ENCODE results near the gene AKT1S1. TPM values are rescaled to one million over a fixed set of nuclear protein-coding genes. Genes with fewer than 3 reads are reported as not detected.

The AKT1S1 gene
- total and polyA plus RNA-seq, 2 of the 13 experiments (the other 11 are each of a cell fraction or from before 2014, with no cell fraction given) = 13.5 to 27.8 TPM

DNA sequence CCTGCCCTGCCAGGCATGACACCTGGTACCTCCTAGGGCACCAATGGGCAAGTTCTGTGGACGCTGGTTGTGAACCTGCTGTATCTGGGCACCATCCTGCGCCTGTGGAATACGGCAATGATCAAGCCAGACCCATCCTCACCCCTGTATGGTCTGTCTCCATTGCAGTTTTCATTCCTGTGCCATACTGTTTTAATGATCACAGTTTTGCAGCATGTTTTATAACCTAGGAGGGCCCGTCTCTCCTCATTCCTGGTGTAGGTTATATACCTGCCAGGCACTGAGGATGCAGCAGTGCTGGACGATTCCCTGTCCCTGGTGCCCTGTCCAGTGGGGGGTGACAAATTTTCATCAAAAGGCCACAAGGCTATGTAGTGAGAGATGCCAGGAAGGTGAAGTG is 5.9 kb upstream of the AKT1S1 start:
- FAIRE-seq = no peak
- Histone ChIP-seq H3K79me2 (ENCODE audit: insufficient read depth, low read length) (peaks cover 13% of the 10 kb centered on the region), H3K4me3 (replicated peaks in 1 of 3; ENCODE audit: insufficient read depth in 1 of 3, low read depth in 2 of 3, low read length in 3 of 3) (no peak overlapping the region), H3K4me2 (ENCODE audit: low read depth, low read length) (no peak overlapping the region), H4K20me1 (ENCODE audit: insufficient read depth, low read length) (peaks cover 3% of the 10 kb centered on the region), H3K4me1 (ENCODE audit: insufficient read depth, low read length) (peaks cover 21% of the 10 kb centered on the region), H3K9me3 (ENCODE audit: low read length) (no peaks in the 10 kb centered on the region), H2AFZ (ENCODE audit: low read length) (no peak overlapping the region), H3K27ac (ENCODE audit: extremely low read length, insufficient read depth, low read length) (no peak overlapping the region), H3K36me3 (replicated peaks in 1 of 2; ENCODE audit: control insufficient read depth in 1 of 2, insufficient read depth in 2 of 2, low read length in 2 of 2) (peaks cover 23 to 62% of the 10 kb centered on the region in 2 experiments), H3K9ac (ENCODE audit: insufficient read depth, low read depth, low read length) (no peak overlapping the region), H3K27me3 (ENCODE audit: control insufficient read depth in 1 of 2, insufficient read depth in 2 of 2, low read length in 2 of 2) (no peaks in the 10 kb centered on the region)
- 98% methylated on average over 5 of the region's 5 CpGs for WGBS (ENCODE audit: low lambda C conversion rate)
- intact Hi-C loops (cut with micrococcal nuclease; ENCODE audit: unreplicated experiment) (no loop called here), in situ Hi-C loops (cut with HindIII; ENCODE audit: extremely low pct_ligation_motif_present, low pct_unique_long_range_greater_than_20kb) (no loop called here)
- ChIA-PET POLR2A (no interaction called here), CTCF (ENCODE audit: low intra/inter-chr PET ratio, low total read pairs) (no interaction called here)
- TF ChIP-seq RCOR2 (CRISPR knock-in tag; IDR thresholded peaks at IDR 0.05) (no peak), HNRNPH1 (optimal IDR thresholded peaks at IDR 0.05; ENCODE audit: low read depth, low read length) (no peak), ZNF33B (CRISPR knock-in tag; IDR thresholded peaks at IDR 0.05) (no peak), MBD4 (IDR thresholded peaks at IDR 0.05; ENCODE audit: borderline replicate concordance, low read length) (no peak), ZNF230 (CRISPR knock-in tag; IDR thresholded peaks at IDR 0.05) (no peak), SRSF1 (optimal IDR thresholded peaks at IDR 0.05; ENCODE audit: low read depth, low read length) (no peak), ZNF737 (CRISPR knock-in tag; IDR thresholded peaks at IDR 0.05; ENCODE audit: borderline replicate concordance) (no peak), ZC3H13 (CRISPR knock-in tag; IDR thresholded peaks at IDR 0.05) (no peak)
- TF ChIP-seq, protein P1, sequence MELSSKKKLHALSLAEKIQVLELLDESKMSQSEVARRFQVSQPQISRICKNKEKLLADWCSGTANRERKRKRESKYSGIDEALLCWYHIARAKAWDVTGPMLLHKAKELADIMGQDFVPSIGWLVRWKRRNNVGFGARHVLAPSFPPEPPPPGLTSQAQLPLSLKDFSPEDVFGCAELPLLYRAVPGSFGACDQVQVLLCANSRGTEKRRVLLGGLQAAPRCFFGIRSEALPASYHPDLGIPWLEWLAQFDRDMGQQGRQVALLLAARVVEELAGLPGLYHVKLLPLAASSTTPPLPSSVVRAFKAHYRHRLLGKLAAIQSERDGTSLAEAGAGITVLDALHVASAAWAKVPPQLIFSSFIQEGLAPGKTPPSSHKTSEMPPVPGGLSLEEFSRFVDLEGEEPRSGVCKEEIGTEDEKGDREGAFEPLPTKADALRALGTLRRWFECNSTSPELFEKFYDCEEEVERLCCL (CRISPR knock-in tag; IDR thresholded peaks at IDR 0.05; ENCODE audit: borderline replicate concordance) = no peak
- TF ChIP-seq, protein P2, sequence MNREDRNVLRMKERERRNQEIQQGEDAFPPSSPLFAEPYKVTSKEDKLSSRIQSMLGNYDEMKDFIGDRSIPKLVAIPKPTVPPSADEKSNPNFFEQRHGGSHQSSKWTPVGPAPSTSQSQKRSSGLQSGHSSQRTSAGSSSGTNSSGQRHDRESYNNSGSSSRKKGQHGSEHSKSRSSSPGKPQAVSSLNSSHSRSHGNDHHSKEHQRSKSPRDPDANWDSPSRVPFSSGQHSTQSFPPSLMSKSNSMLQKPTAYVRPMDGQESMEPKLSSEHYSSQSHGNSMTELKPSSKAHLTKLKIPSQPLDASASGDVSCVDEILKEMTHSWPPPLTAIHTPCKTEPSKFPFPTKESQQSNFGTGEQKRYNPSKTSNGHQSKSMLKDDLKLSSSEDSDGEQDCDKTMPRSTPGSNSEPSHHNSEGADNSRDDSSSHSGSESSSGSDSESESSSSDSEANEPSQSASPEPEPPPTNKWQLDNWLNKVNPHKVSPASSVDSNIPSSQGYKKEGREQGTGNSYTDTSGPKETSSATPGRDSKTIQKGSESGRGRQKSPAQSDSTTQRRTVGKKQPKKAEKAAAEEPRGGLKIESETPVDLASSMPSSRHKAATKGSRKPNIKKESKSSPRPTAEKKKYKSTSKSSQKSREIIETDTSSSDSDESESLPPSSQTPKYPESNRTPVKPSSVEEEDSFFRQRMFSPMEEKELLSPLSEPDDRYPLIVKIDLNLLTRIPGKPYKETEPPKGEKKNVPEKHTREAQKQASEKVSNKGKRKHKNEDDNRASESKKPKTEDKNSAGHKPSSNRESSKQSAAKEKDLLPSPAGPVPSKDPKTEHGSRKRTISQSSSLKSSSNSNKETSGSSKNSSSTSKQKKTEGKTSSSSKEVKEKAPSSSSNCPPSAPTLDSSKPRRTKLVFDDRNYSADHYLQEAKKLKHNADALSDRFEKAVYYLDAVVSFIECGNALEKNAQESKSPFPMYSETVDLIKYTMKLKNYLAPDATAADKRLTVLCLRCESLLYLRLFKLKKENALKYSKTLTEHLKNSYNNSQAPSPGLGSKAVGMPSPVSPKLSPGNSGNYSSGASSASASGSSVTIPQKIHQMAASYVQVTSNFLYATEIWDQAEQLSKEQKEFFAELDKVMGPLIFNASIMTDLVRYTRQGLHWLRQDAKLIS (CRISPR knock-in tag; IDR thresholded peaks at IDR 0.05) = no peak
- TF ChIP-seq, protein P3, sequence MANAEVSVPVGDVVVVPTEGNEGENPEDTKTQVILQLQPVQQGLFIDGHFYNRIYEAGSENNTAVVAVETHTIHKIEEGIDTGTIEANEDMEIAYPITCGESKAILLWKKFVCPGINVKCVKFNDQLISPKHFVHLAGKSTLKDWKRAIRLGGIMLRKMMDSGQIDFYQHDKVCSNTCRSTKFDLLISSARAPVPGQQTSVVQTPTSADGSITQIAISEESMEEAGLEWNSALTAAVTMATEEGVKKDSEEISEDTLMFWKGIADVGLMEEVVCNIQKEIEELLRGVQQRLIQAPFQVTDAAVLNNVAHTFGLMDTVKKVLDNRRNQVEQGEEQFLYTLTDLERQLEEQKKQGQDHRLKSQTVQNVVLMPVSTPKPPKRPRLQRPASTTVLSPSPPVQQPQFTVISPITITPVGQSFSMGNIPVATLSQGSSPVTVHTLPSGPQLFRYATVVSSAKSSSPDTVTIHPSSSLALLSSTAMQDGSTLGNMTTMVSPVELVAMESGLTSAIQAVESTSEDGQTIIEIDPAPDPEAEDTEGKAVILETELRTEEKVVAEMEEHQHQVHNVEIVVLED (CRISPR knock-in tag; IDR thresholded peaks at IDR 0.05; ENCODE audit: borderline replicate concordance) = no peak
- TF ChIP-seq, protein P4, sequence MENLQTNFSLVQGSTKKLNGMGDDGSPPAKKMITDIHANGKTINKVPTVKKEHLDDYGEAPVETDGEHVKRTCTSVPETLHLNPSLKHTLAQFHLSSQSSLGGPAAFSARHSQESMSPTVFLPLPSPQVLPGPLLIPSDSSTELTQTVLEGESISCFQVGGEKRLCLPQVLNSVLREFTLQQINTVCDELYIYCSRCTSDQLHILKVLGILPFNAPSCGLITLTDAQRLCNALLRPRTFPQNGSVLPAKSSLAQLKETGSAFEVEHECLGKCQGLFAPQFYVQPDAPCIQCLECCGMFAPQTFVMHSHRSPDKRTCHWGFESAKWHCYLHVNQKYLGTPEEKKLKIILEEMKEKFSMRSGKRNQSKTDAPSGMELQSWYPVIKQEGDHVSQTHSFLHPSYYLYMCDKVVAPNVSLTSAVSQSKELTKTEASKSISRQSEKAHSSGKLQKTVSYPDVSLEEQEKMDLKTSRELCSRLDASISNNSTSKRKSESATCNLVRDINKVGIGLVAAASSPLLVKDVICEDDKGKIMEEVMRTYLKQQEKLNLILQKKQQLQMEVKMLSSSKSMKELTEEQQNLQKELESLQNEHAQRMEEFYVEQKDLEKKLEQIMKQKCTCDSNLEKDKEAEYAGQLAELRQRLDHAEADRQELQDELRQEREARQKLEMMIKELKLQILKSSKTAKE (CRISPR knock-in tag; IDR thresholded peaks at IDR 0.05; ENCODE audit: borderline replicate concordance) = no peak
- ATAC-seq = no peak
- no peak for DNase-seq (ENCODE audit: low spot score)
- no TSS peak for BruUV-seq (replicated peaks)
